Measurements from ENCODE around the gene PTPN1. TPM values are rescaled to one million over a fixed set of nuclear protein-coding genes. Genes with fewer than 3 reads are reported as not detected.

Gene PTPN1
- total and polyA plus RNA-seq, 2 of the 13 experiments (the other 11 are each of a cell fraction or from before 2014, with no cell fraction given), result 17.7 to 37.2 TPM

DNA sequence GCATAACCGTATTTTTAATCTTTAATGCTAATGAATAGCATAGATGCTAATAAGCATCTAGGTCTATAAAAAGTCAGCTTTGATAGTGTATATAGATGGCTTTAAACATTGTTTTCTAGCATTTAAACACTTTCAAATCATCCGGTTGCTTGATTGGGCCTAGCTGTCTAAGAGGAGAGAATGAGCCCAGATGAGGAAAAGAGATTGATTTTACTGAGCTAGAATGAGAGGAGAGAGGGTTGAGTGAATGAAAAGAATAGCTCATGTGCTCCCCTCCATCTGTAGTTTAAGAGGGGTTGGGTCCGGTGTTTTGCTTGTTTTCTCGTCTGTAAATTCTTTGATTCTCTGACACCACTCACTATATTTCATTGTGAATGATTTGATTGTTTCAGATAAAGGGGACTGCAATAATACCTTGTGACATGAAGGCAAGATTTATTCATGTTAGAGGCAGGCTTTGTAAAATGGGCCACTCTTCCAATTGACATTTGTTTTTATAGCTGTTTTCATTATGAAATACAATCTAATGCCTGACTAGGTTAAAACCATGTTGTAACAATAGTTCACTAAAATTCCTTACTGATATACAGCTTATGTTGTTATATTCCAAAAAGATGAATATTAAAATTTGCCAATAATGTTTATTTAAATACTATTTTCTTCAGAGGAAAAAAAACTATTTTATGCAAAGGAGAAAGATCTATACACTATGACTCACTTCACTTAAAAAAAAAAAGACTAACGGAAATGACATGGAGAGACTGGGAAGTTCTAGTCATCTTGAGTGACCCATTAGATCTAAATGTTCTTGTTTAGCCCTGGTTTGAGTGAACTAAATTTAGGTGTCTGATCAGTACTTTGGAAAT, 3.2 kb downstream of the PTPN1 start:
- FAIRE-seq (no peak), ATAC-seq (no peak), DNase-seq (ENCODE audit: low spot score) (no peak)
- H3K27ac ChIP-seq (ENCODE audit: extremely low read length, insufficient read depth, low read length), result no peak overlapping the region
- H3K4me3 ChIP-seq (replicated peaks in 1 of 3; ENCODE audit: insufficient read depth in 1 of 3, low read depth in 2 of 3, low read length in 3 of 3), result no peak overlapping the region
- H3K79me2 ChIP-seq (ENCODE audit: insufficient read depth, low read length), result peaks cover 79% of the 10 kb centered on the region
- ChIA-PET POLR2A (interaction anchor here (0.9 to 1.7 kb wide), 5 partner anchors 10 to 347 kb away, joined by 3 to 7 read pairs (median 3); no protein-coding TSS in a partner anchor), CTCF (ENCODE audit: low intra/inter-chr PET ratio, low total read pairs) (no interaction called here)
- no peaks in the 10 kb centered on the region for H3K36me3 ChIP-seq (replicated peaks in 1 of 2; ENCODE audit: control insufficient read depth in 1 of 2, insufficient read depth in 2 of 2, low read length in 2 of 2)
- H3K9me3 ChIP-seq (ENCODE audit: low read length), result no peaks in the 10 kb centered on the region
- H3K27me3 ChIP-seq (ENCODE audit: control insufficient read depth in 1 of 2, insufficient read depth in 2 of 2, low read length in 2 of 2), result no peaks in the 10 kb centered on the region; a peak in 1 of 5 replicates
- WGBS (ENCODE audit: low lambda C conversion rate), result 93% methylated on average over 5 of the region's 5 CpGs
- H3K4me2 ChIP-seq (ENCODE audit: low read depth, low read length), result peak overlapping the region; percentile 96
- peaks cover 18% of the 10 kb centered on the region for H4K20me1 ChIP-seq (ENCODE audit: insufficient read depth, low read length)
- BruUV-seq (replicated peaks), result no TSS peak
- H3K4me1 ChIP-seq (ENCODE audit: insufficient read depth, low read length), result peaks cover 57% of the 10 kb centered on the region
- TF ChIP-seq, protein P1, sequence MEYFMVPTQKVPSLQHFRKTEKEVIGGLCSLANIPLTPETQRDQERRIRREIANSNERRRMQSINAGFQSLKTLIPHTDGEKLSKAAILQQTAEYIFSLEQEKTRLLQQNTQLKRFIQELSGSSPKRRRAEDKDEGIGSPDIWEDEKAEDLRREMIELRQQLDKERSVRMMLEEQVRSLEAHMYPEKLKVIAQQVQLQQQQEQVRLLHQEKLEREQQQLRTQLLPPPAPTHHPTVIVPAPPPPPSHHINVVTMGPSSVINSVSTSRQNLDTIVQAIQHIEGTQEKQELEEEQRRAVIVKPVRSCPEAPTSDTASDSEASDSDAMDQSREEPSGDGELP (IDR thresholded peaks at IDR 0.05; ENCODE audit: borderline replicate concordance, low read depth), result no peak
- TF ChIP-seq, protein P2, sequence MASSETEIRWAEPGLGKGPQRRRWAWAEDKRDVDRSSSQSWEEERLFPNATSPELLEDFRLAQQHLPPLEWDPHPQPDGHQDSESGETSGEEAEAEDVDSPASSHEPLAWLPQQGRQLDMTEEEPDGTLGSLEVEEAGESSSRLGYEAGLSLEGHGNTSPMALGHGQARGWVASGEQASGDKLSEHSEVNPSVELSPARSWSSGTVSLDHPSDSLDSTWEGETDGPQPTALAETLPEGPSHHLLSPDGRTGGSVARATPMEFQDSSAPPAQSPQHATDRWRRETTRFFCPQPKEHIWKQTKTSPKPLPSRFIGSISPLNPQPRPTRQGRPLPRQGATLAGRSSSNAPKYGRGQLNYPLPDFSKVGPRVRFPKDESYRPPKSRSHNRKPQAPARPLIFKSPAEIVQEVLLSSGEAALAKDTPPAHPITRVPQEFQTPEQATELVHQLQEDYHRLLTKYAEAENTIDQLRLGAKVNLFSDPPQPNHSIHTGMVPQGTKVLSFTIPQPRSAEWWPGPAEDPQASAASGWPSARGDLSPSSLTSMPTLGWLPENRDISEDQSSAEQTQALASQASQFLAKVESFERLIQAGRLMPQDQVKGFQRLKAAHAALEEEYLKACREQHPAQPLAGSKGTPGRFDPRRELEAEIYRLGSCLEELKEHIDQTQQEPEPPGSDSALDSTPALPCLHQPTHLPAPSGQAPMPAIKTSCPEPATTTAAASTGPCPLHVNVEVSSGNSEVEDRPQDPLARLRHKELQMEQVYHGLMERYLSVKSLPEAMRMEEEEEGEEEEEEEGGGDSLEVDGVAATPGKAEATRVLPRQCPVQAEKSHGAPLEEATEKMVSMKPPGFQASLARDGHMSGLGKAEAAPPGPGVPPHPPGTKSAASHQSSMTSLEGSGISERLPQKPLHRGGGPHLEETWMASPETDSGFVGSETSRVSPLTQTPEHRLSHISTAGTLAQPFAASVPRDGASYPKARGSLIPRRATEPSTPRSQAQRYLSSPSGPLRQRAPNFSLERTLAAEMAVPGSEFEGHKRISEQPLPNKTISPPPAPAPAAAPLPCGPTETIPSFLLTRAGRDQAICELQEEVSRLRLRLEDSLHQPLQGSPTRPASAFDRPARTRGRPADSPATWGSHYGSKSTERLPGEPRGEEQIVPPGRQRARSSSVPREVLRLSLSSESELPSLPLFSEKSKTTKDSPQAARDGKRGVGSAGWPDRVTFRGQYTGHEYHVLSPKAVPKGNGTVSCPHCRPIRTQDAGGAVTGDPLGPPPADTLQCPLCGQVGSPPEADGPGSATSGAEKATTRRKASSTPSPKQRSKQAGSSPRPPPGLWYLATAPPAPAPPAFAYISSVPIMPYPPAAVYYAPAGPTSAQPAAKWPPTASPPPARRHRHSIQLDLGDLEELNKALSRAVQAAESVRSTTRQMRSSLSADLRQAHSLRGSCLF (CRISPR knock-in tag; IDR thresholded peaks at IDR 0.05; ENCODE audit: borderline replicate concordance), result no peak
- H2AFZ ChIP-seq (ENCODE audit: low read length), result no peak overlapping the region
- in situ Hi-C loops (cut with HindIII; ENCODE audit: extremely low pct_ligation_motif_present, low pct_unique_long_range_greater_than_20kb) (no loop called here), intact Hi-C loops (cut with micrococcal nuclease; ENCODE audit: unreplicated experiment) (loop anchor here (5.0 kb wide), 1 partner anchor 49 kb away; no protein-coding TSS in a partner anchor)
- no peak overlapping the region for H3K9ac ChIP-seq (ENCODE audit: insufficient read depth, low read depth, low read length)
